Vagina (tissue), 2 donors: ENCODE results near the gene SNRK. TPM values are rescaled to one million over a fixed set of nuclear protein-coding genes. Genes with fewer than 3 reads are reported as not detected.

ENCODE experiments used
- DNase-seq, 2 donors: peaks; one replicate each; pipeline ENCODE4 v3.0.0-alpha.2; 2017; ENCODE audit errors: extremely low spot score in 2 of 2
- H3K27ac ChIP-seq: fragments of 200-600 bp; sonication (generic); one replicate; pipeline ENCODE4 v1.5.1; 2019
- H3K27me3 ChIP-seq: fragments of 200-600 bp; sonication (generic); one replicate; pipeline ENCODE4 v1.5.1; 2019
- H3K36me3 ChIP-seq, 2 donors: fragments of 200-600 bp; sonication (generic); one replicate each; pipeline ENCODE4 v1.5.1; 2017 to 2019
- H3K4me1 ChIP-seq: fragments of 200-600 bp; sonication (generic); one replicate; pipeline ENCODE4 v1.5.1; 2019
- H3K4me3 ChIP-seq, 2 donors: fragments of 200-600 bp; sonication (generic); 1 replicate in 1 of 2; 2 replicates in 1 of 2; pipeline ENCODE4 v1.5.1; 2016 to 2019
- H3K9me3 ChIP-seq: fragments of 200-600 bp; sonication (generic); one replicate; pipeline ENCODE4 v1.5.1; 2019
- CTCF ChIP-seq, 3 experiments: fragments of 450-650 bp in 2 of 3; fragments of 200-600 bp in 1 of 3; sonication (generic) in 1 of 3; IDR thresholded peaks; one replicate each; pipeline ENCODE4 v1.5.1; 2017 to 2019; ENCODE audit warnings: antibody characterized with exemption in 3 of 3, mild to moderate bottlenecking in 2 of 3, moderate library complexity in 2 of 3
- POLR2A ChIP-seq, 2 donors: fragments of 450-650 bp; IDR thresholded peaks; one replicate each; pipeline ENCODE4 v1.6.1; 2017; ENCODE audit warnings: antibody characterized with exemption in 2 of 2, mild to moderate bottlenecking in 2 of 2, moderate library complexity in 2 of 2
- POLR2AphosphoS5 ChIP-seq, 2 donors: sonication (generic); formaldehyde crosslinking; IDR thresholded peaks; one replicate each; pipeline ENCODE4 v1.9.0; 2017; ENCODE audit warnings: antibody characterized with exemption in 2 of 2, mild to moderate bottlenecking in 2 of 2, low read depth in 1 of 2; ENCODE audit not compliant: insufficient read depth in 1 of 2
- intact Hi-C: fragments of 100-400 bp; cut with DNase I; formaldehyde crosslinking; loops from one replicate; pipeline ENCODE4 v1.15.1; 2023
- total RNA-seq: library from RNA; depleted of rRNA; stranded (reverse); fragments of >200 nt; gene quantifications from one replicate; pipeline ENCODE4 v1.2.3, GENCODE V29; 2016

SNRK gene
- total RNA-seq, 1 donor from 2014 or later: 97.0 TPM

GRCh38 chr3:43361077-43361476, 74.7 kb downstream of the SNRK start:
- no peak for DNase-seq
- peaks cover 4% of the 10 kb centered on the region for H3K9me3 ChIP-seq
- no peaks in the 10 kb centered on the region for H3K36me3 ChIP-seq
- H3K27ac ChIP-seq: no peak overlapping the region
- peaks cover 16% of the 10 kb centered on the region for H3K4me1 ChIP-seq
- TF ChIP-seq POLR2AphosphoS5 (IDR thresholded peaks at IDR 0.05; ENCODE audit: insufficient read depth in 1 of 2, low read depth in 1 of 2) (no peak), CTCF (IDR thresholded peaks at IDR 0.05) (no peak), POLR2A (IDR thresholded peaks at IDR 0.05) (no peak)
- no peak overlapping the region for H3K4me3 ChIP-seq
- H3K27me3 ChIP-seq: no peaks in the 10 kb centered on the region
- intact Hi-C loops: no loop called here

GRCh38 chr3:43362183-43362582, 75.8 kb downstream of the SNRK start:
- no peak for TF ChIP-seq CTCF (IDR thresholded peaks at IDR 0.05)
- no peak for TF ChIP-seq POLR2A (IDR thresholded peaks at IDR 0.05)
- TF ChIP-seq POLR2AphosphoS5 (IDR thresholded peaks at IDR 0.05; ENCODE audit: insufficient read depth in 1 of 2, low read depth in 1 of 2): no peak
- DNase-seq: no peak
- H3K4me1 ChIP-seq: peaks cover 27% of the 10 kb centered on the region
- H3K27me3 ChIP-seq: no peaks in the 10 kb centered on the region
- H3K4me3 ChIP-seq: no peak overlapping the region
- H3K27ac ChIP-seq: no peak overlapping the region
- intact Hi-C loops: no loop called here
- no peaks in the 10 kb centered on the region for H3K36me3 ChIP-seq
- no peaks in the 10 kb centered on the region for H3K9me3 ChIP-seq

- H3K4me3 ChIP-seq: no peak overlapping the region
- TF ChIP-seq POLR2A (IDR thresholded peaks at IDR 0.05) (no peak), POLR2AphosphoS5 (IDR thresholded peaks at IDR 0.05; ENCODE audit: insufficient read depth in 1 of 2, low read depth in 1 of 2) (no peak), CTCF (IDR thresholded peaks at IDR 0.05) (no peak)
- H3K4me1 ChIP-seq: peaks cover 28% of the 10 kb centered on the region
- no peaks in the 10 kb centered on the region for H3K9me3 ChIP-seq
- H3K27me3 ChIP-seq: no peaks in the 10 kb centered on the region
- DNase-seq: no peak
- intact Hi-C loops: no loop called here
- H3K27ac ChIP-seq: no peak overlapping the region
- H3K36me3 ChIP-seq: no peaks in the 10 kb centered on the region
Measured at GRCh38 chr3:43362961-43363360, 76.6 kb downstream of the SNRK start.

- Histone ChIP-seq H3K27me3 (no peaks in the 10 kb centered on the region), H3K4me1 (peaks cover 28% of the 10 kb centered on the region), H3K4me3 (no peak overlapping the region), H3K27ac (peak overlapping the region; percentile 36), H3K36me3 (no peaks in the 10 kb centered on the region), H3K9me3 (no peaks in the 10 kb centered on the region)
- TF ChIP-seq CTCF (IDR thresholded peaks at IDR 0.05): no peak
- TF ChIP-seq POLR2AphosphoS5 (IDR thresholded peaks at IDR 0.05; ENCODE audit: insufficient read depth in 1 of 2, low read depth in 1 of 2): peak in 1 of 2 donors; percentile 20
- intact Hi-C loops: no loop called here
- no peak for DNase-seq
Measured at GRCh38 chr3:43363621-43364266, 77.4 kb downstream of the SNRK start.

- DNase-seq: no peak
- H3K9me3 ChIP-seq: no peaks in the 10 kb centered on the region
- no peak overlapping the region for H3K4me3 ChIP-seq
- TF ChIP-seq CTCF (IDR thresholded peaks at IDR 0.05): no peak
- TF ChIP-seq POLR2AphosphoS5 (IDR thresholded peaks at IDR 0.05; ENCODE audit: insufficient read depth in 1 of 2, low read depth in 1 of 2): no peak
- no peak for TF ChIP-seq POLR2A (IDR thresholded peaks at IDR 0.05)
- peaks cover 28% of the 10 kb centered on the region for H3K4me1 ChIP-seq
- intact Hi-C loops: no loop called here
- no peaks in the 10 kb centered on the region for H3K27me3 ChIP-seq
- no peaks in the 10 kb centered on the region for H3K36me3 ChIP-seq
- peak overlapping the region; percentile 36 for H3K27ac ChIP-seq
Measured at GRCh38 chr3:43364494-43364893, 78.2 kb downstream of the SNRK start.
